ENCODE results near the gene TMEM236. TPM values are rescaled to one million over a fixed set of nuclear protein-coding genes. Genes with fewer than 3 reads are reported as not detected.
"Not testable (repeated sequence)": the region's sequence is repeated elsewhere in the genome, so short reads cannot be mapped to it uniquely, and the experiment has no call there.

Gene TMEM236
- polyA plus RNA-seq, 1 experiment, result 0.02 TPM

- ChIA-PET CTCF (interaction anchor here (0.7 to 1.5 kb wide), 2 partner anchors 26 to 30 kb away, joined by 3 to 4 read pairs; no protein-coding TSS in a partner anchor), POLR2A (no interaction called here)
Observed at GRCh38 chr10:17712053-17712452, 39.9 kb upstream of the TMEM236 start.

DNA sequence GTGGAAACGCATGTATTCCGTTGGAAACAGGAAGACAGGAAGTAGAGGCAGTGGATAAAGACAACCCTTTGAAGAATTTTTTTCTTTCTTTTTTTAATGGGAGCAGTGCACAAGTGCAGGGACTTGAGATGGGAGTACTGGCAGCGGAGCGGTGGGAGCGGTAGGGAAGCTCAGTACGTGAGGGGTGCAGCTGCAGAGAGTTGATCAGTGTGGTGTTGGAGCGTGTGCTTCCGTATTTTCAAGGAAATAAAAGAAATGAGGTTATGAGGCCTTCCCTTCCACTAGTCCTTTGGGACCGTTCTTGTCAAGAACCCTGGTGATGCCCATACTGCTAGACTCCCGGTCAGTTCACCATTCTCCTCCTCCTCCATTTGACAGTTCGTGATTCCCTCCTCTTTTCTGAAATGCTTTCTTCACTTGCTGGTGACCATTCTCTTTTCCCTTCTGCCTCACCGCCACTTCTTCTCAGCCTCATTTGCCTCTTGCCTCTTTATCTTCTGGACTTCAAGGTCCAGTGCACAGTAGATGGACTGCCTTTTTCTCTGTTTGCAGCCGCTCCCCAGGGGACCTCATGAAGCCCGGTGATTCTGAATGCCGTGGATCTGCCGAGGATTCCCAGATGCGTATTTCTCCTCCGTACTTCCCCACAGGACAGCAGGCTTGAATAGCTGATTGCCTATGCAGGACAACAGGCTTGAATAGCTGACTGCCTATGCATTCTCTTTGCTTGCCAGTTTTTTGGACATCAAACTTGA, 39.1 kb upstream of the TMEM236 start:
- H3K4me3 ChIP-seq (ENCODE audit: low read depth, low read length), result no peak overlapping the region
- CTCF ChIA-PET, result interaction anchor here (0.5 to 1.5 kb wide), 2 partner anchors 25 to 30 kb away, joined by 3 to 4 read pairs; no protein-coding TSS in a partner anchor
- TF ChIP-seq, protein P1, sequence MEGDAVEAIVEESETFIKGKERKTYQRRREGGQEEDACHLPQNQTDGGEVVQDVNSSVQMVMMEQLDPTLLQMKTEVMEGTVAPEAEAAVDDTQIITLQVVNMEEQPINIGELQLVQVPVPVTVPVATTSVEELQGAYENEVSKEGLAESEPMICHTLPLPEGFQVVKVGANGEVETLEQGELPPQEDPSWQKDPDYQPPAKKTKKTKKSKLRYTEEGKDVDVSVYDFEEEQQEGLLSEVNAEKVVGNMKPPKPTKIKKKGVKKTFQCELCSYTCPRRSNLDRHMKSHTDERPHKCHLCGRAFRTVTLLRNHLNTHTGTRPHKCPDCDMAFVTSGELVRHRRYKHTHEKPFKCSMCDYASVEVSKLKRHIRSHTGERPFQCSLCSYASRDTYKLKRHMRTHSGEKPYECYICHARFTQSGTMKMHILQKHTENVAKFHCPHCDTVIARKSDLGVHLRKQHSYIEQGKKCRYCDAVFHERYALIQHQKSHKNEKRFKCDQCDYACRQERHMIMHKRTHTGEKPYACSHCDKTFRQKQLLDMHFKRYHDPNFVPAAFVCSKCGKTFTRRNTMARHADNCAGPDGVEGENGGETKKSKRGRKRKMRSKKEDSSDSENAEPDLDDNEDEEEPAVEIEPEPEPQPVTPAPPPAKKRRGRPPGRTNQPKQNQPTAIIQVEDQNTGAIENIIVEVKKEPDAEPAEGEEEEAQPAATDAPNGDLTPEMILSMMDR (IDR thresholded peaks at IDR 0.05; ENCODE audit: low read depth, low read length), result no peak
- H3K27me3 ChIP-seq (ENCODE audit: control insufficient read depth, insufficient read depth, low read length), result no peaks in the 10 kb centered on the region
- DNase-seq (ENCODE audit: low read depth, low spot score), result no peak
- POLR2A ChIA-PET, result no interaction called here
- H3K27ac ChIP-seq (ENCODE audit: low read depth, low read length), result no peak overlapping the region
- no peaks in the 10 kb centered on the region for H3K9me3 ChIP-seq (ENCODE audit: control insufficient read depth, insufficient read depth, low read length)

More at GRCh38 chr10:17712053-17712452, 39.9 kb upstream of the TMEM236 start:
- H3K9me3 ChIP-seq (ENCODE audit: control insufficient read depth, insufficient read depth, low read length), result no peaks in the 10 kb centered on the region
- no peak overlapping the region for H3K27ac ChIP-seq (ENCODE audit: low read depth, low read length)
- no peaks in the 10 kb centered on the region for H3K27me3 ChIP-seq (ENCODE audit: control insufficient read depth, insufficient read depth, low read length)
- TF ChIP-seq, protein P1 (IDR thresholded peaks at IDR 0.05; ENCODE audit: low read depth, low read length), result no peak
- no peak overlapping the region for H3K4me3 ChIP-seq (ENCODE audit: low read depth, low read length)
- no peak for DNase-seq (ENCODE audit: low read depth, low spot score)

GRCh38 chr10:17713758-17714157, 38.2 kb upstream of the TMEM236 start:
- Histone ChIP-seq H3K27me3 (ENCODE audit: control insufficient read depth, insufficient read depth, low read length) (no peaks in the 10 kb centered on the region), H3K4me3 (ENCODE audit: low read depth, low read length) (no peak overlapping the region), H3K9me3 (ENCODE audit: control insufficient read depth, insufficient read depth, low read length) (no peaks in the 10 kb centered on the region), H3K27ac (ENCODE audit: low read depth, low read length) (no peak overlapping the region)
- TF ChIP-seq, protein P1 (IDR thresholded peaks at IDR 0.05; ENCODE audit: low read depth, low read length), result no peak
- no peak for DNase-seq (ENCODE audit: low read depth, low spot score)
- POLR2A ChIA-PET, result no interaction called here
- CTCF ChIA-PET, result interaction anchor here (0.5 to 0.7 kb wide), 2 partner anchors 23 to 31 kb away, joined by 3 read pairs; no protein-coding TSS in a partner anchor

DNA sequence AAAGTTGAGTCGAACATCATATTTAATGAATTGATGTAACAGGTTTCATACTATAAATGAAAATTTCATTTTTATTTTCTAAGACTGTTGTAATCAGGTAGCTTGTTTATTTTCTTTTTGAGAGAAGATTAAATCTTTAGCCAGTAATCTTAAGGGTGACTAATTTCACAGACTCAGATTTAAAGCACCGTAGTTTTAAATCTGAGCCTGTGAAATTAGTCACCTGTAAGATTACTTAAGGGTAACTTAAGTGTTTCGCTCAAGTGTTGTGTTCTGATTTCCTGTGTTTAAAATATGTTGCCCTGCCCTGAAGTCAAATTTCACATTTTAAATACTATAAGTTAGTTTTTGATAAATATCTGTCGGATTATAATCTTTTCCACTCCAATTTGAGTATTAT, 35.8 kb upstream of the TMEM236 start:
- DNase-seq (ENCODE audit: low read depth, low spot score), result no peak
- Histone ChIP-seq H3K27me3 (ENCODE audit: control insufficient read depth, insufficient read depth, low read length) (no peaks in the 10 kb centered on the region), H3K9me3 (ENCODE audit: control insufficient read depth, insufficient read depth, low read length) (no peaks in the 10 kb centered on the region), H3K4me3 (ENCODE audit: low read depth, low read length) (no peak overlapping the region), H3K27ac (ENCODE audit: low read depth, low read length) (no peak overlapping the region)
- ChIA-PET POLR2A (interaction anchor here (0.5 kb wide), 1 partner anchor 472 kb away, joined by 3 read pairs; no protein-coding TSS in a partner anchor), CTCF (no interaction called here)
- TF ChIP-seq, protein P1 (IDR thresholded peaks at IDR 0.05; ENCODE audit: low read depth, low read length), result no peak

- H3K27me3 ChIP-seq (ENCODE audit: control insufficient read depth, insufficient read depth, low read length); DNase-seq (ENCODE audit: low read depth, low spot score); CTCF ChIA-PET; POLR2A ChIA-PET; H3K27ac ChIP-seq (ENCODE audit: low read depth, low read length); H3K9me3 ChIP-seq (ENCODE audit: control insufficient read depth, insufficient read depth, low read length); H3K4me3 ChIP-seq (ENCODE audit: low read depth, low read length): not testable (repeated sequence)
Observed at GRCh38 chr10:17722317-17723014, 29.5 kb upstream of the TMEM236 start.

Data from AG04450 (cell line).